ENCODE measurements around the gene PITPNC1. TPM values are rescaled to one million over a fixed set of nuclear protein-coding genes. Genes with fewer than 3 reads are reported as not detected.
"Not testable (repeated sequence)": the region's sequence is repeated elsewhere in the genome, so short reads cannot be mapped to it uniquely, and the experiment has no call there.

PITPNC1 gene
- total RNA-seq, 3 donors from 2014 or later: 11.0 to 17.7 (median 14.8) TPM

DNA sequence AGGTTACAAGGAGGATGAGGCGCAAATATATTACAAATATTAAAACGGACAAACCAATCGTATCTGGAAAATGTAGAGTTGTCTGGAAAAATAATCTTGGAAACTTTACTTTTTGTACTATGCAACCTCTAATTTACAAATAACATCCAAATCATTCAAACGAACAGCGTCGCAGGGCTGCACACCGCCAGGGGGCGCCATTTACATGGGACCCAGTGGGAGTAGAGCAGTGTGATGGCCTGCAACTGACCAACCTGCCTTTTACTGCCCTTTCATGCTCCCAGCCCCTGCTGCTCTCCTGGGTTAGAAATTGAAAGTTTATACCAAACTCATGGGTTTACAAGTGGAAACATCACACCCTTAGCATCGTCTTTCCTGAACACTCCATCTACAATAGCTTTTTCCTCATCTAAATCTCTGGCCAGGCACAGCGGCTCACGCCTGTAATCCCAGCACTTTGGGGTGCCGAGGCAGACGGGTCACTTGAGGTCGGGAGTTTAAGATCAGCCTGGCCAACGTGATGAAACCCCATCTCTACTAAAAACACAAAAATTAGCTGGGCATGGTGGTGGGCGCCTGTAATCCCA lies 10.0 kb downstream of the PITPNC1 start:
- H3K9me3 ChIP-seq: no peaks in the 10 kb centered on the region
- H3K27ac ChIP-seq: no peak overlapping the region
- no peaks in the 10 kb centered on the region for H3K27me3 ChIP-seq
- no peak overlapping the region for H3K4me3 ChIP-seq
- no peaks in the 10 kb centered on the region for H3K4me1 ChIP-seq
- intact Hi-C loops (cut with DNase I; ENCODE audit: low total_unique reads): loop anchor here (10.0 kb wide), 1 partner anchor 308 kb away; no protein-coding TSS in a partner anchor
- DNase-seq (ENCODE audit: low spot score in 2 of 2): no peak
- no peaks in the 10 kb centered on the region for H3K36me3 ChIP-seq
- TF ChIP-seq, protein P1, sequence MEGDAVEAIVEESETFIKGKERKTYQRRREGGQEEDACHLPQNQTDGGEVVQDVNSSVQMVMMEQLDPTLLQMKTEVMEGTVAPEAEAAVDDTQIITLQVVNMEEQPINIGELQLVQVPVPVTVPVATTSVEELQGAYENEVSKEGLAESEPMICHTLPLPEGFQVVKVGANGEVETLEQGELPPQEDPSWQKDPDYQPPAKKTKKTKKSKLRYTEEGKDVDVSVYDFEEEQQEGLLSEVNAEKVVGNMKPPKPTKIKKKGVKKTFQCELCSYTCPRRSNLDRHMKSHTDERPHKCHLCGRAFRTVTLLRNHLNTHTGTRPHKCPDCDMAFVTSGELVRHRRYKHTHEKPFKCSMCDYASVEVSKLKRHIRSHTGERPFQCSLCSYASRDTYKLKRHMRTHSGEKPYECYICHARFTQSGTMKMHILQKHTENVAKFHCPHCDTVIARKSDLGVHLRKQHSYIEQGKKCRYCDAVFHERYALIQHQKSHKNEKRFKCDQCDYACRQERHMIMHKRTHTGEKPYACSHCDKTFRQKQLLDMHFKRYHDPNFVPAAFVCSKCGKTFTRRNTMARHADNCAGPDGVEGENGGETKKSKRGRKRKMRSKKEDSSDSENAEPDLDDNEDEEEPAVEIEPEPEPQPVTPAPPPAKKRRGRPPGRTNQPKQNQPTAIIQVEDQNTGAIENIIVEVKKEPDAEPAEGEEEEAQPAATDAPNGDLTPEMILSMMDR (IDR thresholded peaks at IDR 0.05): peak in 1 of 3 donors; percentile 29
- TF ChIP-seq POLR2AphosphoS5 (IDR thresholded peaks at IDR 0.05): no peak

DNA sequence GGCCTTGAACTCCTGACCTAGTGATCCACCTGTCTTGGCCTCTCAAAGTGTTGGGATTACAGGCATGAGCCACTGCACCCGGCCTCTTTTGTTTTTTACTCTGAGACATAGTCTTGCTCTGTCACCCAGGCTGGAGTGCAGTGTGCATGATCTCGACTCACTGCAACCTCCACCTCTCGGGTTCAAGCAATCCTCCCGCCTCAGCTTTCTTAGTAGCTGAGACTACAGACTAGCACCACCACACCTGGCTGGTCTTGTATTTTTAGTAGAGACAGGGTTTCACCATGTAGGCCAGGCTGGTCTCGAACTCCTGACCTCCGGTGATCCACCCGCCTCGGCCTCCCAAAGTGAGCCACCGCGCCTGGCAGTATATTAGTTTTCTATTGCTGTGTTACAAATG lies 11.5 kb downstream of the PITPNC1 start:
- not testable (repeated sequence) for DNase-seq (ENCODE audit: low spot score in 2 of 2)
- intact Hi-C loops (cut with DNase I; ENCODE audit: low total_unique reads): loop anchor here (10.0 kb wide), 1 partner anchor 306 kb away; no protein-coding TSS in a partner anchor

DNA sequence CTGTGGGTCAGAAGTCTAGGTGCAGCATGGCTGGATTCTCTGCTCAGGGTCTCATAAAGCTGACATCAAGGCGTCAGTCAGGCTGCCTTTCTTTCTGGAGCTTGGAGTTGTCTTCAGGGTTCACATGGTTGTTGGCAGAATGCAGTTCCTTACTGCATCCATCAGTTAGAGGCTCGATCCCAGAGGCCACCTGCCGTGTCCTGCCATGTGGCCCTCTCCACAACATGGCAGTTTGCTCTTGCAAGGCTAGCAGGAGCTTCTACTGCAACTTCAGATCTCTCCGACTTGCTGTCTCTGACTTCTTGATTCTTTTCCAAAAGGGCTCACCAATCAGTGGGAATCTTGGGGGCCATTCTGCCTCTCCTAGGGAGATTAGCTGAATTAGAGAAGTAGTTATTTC lies 11.9 kb downstream of the PITPNC1 start:
- intact Hi-C loops (cut with DNase I; ENCODE audit: low total_unique reads): loop anchor here (10.0 kb wide), 1 partner anchor 306 kb away; no protein-coding TSS in a partner anchor
- H3K4me1 ChIP-seq: no peaks in the 10 kb centered on the region

More for the DNA sequence above, 11.5 kb downstream of the PITPNC1 start:
- H3K9me3 ChIP-seq, H3K4me3 ChIP-seq, H3K4me1 ChIP-seq, H3K27me3 ChIP-seq, H3K27ac ChIP-seq, H3K36me3 ChIP-seq: not testable (repeated sequence)

DNA sequence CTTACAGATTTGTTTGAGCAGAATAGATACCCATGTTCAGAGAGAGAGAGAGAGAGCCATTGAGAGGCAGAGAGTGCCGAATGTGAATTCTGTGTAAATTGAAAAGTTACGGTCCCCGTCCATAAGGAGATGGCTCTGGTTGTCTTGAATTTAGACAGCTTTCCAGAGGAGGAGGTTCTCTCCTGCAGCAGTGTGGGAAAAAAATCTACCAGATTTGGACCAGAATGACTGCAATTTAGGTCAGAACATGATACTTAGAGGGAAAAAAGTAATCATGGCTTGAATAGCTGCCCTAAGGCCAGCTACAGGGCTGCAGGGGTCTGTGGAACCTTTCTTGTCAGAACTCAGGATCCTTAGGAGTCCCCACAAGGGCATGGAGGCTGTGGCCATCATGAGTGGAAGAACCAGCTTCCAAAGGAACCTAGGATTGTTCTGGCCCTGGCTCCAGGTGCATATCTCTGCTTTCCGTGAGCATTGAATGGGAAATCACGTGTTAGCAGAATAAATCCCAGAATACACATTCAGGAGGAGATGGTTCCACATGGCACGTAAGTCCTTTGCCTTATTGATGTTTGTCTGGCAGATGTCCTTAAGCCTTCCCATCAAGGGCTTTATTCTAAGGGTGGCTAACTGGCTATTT lies 13.0 kb downstream of the PITPNC1 start:
- Histone ChIP-seq H3K4me1 (no peaks in the 10 kb centered on the region), H3K27me3 (no peaks in the 10 kb centered on the region), H3K9me3 (no peaks in the 10 kb centered on the region), H3K36me3 (no peaks in the 10 kb centered on the region), H3K4me3 (no peak overlapping the region), H3K27ac (peak overlapping the region; percentile 4 to 45)
- DNase-seq (ENCODE audit: low spot score in 2 of 2): no peak
- TF ChIP-seq POLR2AphosphoS5 (IDR thresholded peaks at IDR 0.05) (no peak), POLR2A (IDR thresholded peaks at IDR 0.05) (no peak)
- TF ChIP-seq, protein P1 (IDR thresholded peaks at IDR 0.05): no peak
- intact Hi-C loops (cut with DNase I; ENCODE audit: low total_unique reads): no loop called here

More for the DNA sequence above, 11.9 kb downstream of the PITPNC1 start:
- H3K36me3 ChIP-seq: no peaks in the 10 kb centered on the region
- no peak overlapping the region for H3K4me3 ChIP-seq
- TF ChIP-seq, protein P1 (IDR thresholded peaks at IDR 0.05): no peak
- no peaks in the 10 kb centered on the region for H3K27me3 ChIP-seq
- H3K9me3 ChIP-seq: no peaks in the 10 kb centered on the region
- no peak overlapping the region for H3K27ac ChIP-seq
- DNase-seq (ENCODE audit: low spot score in 2 of 2): no peak

DNA sequence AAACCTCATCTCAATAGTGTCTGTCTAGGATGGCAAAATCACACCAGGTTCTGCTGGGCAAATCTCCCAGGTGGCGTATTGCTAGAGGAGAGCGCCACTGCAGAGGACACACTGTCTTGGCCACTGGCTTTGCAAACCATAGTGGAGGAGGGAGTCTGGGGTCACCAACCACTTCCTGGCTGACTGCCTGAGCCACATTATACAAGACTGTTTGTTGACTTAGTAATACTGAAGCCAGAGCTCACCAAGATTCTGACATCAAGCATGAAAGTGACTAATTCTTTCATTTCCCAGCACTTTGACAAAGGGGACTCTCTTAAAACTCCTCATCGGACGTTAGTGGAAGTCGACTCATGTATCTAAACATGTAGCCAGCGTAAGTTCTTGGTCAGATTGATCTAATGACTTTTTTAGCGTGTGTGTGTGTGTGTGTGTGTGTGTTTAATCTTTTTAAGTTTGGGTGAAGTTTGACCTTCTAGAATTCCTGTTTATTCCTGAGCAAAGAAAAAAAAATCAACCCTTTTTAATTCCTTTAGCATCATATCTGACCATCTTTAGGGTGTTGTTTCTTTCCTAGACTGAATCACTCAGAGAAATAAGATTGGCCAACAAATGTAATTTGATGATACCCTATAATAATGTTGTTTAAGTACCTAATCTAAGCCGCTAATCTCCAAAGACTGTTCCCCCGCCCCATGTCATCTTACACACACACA lies 13.7 kb downstream of the PITPNC1 start:
- no peaks in the 10 kb centered on the region for H3K9me3 ChIP-seq
- intact Hi-C loops (cut with DNase I; ENCODE audit: low total_unique reads): no loop called here
- no peak overlapping the region for H3K4me3 ChIP-seq
- H3K36me3 ChIP-seq: no peaks in the 10 kb centered on the region
- TF ChIP-seq, protein P1 (IDR thresholded peaks at IDR 0.05): no peak
- TF ChIP-seq POLR2A (IDR thresholded peaks at IDR 0.05) (no peak), POLR2AphosphoS5 (IDR thresholded peaks at IDR 0.05) (no peak)
- H3K27ac ChIP-seq: peak overlapping the region; percentile 4 to 45
- no peaks in the 10 kb centered on the region for H3K4me1 ChIP-seq
- DNase-seq (ENCODE audit: low spot score in 2 of 2): peak in 1 of 2 donors; percentile 24
- H3K27me3 ChIP-seq: no peaks in the 10 kb centered on the region

All from breast epithelium (tissue), 4 donors.